NCI-H1417 (cell line): Measurements from ENCODE around the gene PLEKHA5.

ENCODE experiments used
- DNase-seq, 3 experiments: peaks; one replicate each; lab custom pipeline; 2025; lab: John Stamatoyannopoulos, UW

The PLEKHA5 gene

GRCh38 chr12:19130224-19131024 lies 891 bp downstream of the PLEKHA5 start:
- peak; percentile 40 to 79 (median 76) for DNase-seq

DNA sequence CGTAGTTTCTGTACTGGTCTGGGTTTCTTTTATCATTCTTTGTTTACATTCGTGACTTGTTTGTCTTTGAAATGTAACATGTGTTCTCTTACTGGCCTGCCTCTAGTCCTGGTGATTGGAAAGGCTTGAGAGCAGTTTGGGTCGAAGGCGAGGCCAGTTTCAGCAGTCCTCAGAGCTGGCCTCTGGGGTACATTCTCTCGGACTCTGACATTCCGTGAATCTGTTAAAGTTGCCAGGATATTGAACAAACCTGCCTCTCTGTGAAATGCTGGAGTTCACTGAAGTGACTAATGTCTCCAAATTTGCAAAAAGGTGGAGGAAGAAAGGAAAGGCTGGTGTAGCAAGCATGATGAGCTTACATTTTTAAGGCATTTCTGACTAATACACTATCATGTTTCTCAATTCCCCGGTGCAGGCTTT lies 1.5 kb downstream of the PLEKHA5 start:
- DNase-seq: peak; percentile 27 to 79 (median 70)

DNA sequence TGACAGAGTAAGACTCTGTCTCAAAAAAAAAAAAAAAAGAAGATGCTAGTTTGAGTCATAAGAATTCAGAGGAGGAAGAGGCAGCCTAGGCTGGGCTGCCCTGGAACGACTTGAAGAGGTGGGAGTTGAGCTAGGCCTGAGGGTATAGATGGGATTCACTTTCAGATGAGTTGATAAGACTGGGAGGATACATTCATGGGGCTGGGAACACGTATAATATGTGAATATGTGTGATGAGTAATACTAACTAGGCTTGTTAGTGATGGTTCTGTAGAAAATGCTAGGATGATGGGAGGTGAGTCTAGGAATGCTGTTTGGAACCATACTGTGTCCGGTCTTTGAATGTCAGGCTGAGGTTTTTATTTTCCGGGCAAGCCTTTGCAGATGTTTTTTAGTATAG lies 9.0 kb downstream of the PLEKHA5 start:
- DNase-seq: no peak

- DNase-seq: no peak
These were observed 9.4 kb downstream of the PLEKHA5 start for GRCh38 chr12:19138956-19139355.

GRCh38 chr12:19139615-19140194 lies 10.2 kb downstream of the PLEKHA5 start:
- DNase-seq: no peak

DNA sequence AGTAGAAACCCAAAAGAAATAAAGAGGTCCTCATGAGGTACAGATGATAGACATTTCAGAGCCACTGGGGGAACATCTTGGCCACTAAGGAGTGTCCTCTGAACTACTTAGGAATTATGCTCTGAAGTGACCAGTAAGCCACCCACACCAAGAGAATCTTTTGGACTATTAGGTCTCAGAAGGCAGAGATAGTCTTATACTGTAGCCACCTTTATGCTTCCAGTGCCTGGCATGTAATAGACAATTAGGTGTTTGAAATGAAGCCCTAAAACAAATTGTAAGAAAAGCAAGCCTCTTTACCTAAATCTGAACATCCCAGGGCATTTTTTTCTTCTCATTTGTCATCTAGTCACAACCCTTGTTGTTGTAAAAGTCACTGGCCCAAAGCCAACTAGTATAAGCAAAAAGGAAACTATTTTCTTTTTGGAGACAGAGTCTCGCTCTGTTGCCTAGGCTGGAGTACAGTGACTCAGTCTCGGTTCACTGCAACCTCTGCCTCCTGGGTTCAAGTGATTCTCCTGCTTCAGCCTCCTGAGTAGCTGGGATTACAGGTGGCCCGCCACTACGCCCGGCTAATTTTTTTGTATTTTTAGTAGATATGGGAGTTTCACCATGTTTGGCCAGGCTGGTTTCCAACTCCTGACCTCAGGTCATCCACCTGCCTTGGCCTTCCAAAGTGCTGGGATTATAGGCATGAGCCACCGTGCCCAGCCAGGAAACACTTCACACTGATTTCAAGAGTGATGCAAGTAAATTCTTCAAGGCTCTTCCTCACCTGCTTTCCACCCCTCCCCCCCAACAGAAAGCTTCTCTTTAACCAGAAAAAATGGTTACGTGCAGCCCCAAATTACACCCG lies 11.1 kb downstream of the PLEKHA5 start:
- DNase-seq: no peak

DNA sequence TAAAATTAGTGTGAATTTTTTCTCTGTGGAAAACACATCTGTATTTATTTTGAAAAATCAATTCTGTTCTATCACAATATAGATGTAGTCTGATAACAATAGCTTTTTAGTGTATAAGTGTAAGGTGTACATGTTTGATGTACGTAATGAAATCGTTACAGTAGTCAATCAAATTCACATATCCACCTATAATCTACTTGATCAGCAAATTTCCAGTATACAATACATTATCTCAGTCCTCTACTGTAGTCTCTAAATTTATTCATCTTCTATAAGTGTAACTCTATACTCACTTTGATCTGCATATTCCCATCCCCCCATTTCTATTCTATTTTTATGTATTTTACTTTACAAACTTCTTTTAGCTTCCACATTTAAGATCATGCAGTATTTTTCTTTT lies 13.0 kb downstream of the PLEKHA5 start:
- no peak for DNase-seq

DNA sequence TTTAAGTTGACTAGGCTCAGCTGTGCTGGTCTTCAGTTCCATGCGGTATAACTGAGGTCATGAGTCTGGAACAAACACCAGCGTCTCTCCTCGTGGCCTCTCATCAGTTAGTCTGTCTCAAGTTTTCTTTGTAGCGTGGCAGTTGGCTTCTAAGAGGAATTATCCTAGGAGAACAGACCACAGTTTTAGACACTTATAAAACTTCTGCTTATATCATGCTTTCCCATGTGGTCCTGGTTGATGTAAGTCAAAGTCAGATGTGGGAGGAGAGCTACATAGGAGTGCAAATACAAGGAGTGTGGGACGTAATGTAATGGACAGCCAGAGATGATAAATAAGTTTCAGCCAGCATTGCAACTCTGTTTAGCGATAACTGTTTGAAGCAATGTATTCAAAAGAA lies 14.8 kb downstream of the PLEKHA5 start:
- no peak for DNase-seq

GRCh38 chr12:19144985-19145384 lies 15.5 kb downstream of the PLEKHA5 start:
- no peak for DNase-seq

DNA sequence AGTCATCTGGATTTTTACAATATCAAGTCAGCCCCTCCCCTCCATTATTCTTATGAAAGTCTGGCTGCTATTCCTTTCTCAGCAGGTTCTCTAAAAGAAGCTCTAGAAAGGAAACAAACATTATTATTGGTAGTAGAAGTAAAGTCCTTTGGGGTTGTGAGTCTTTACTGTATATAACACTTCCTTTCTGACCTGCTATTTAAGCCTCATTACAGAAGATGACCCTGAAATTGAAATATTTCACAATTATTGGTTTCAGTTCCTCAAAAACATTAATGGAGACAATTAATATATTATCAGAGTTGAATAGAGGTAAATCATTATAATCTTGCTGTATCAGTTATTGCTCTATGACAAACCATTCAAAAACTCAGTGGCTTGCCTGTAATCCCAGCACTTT lies 19.3 kb downstream of the PLEKHA5 start:
- no peak for DNase-seq

- no peak for DNase-seq
These were observed 20.9 kb downstream of the PLEKHA5 start for GRCh38 chr12:19150273-19150900.

- no peak for DNase-seq
These were observed 21.8 kb downstream of the PLEKHA5 start for GRCh38 chr12:19151298-19151697.

GRCh38 chr12:19153396-19153795 lies 23.9 kb downstream of the PLEKHA5 start:
- DNase-seq: no peak

- DNase-seq: no peak
These were observed 25.2 kb downstream of the PLEKHA5 start for GRCh38 chr12:19154686-19155085.

- DNase-seq: no peak
These were observed 26.6 kb downstream of the PLEKHA5 start for GRCh38 chr12:19155981-19156734.

DNA sequence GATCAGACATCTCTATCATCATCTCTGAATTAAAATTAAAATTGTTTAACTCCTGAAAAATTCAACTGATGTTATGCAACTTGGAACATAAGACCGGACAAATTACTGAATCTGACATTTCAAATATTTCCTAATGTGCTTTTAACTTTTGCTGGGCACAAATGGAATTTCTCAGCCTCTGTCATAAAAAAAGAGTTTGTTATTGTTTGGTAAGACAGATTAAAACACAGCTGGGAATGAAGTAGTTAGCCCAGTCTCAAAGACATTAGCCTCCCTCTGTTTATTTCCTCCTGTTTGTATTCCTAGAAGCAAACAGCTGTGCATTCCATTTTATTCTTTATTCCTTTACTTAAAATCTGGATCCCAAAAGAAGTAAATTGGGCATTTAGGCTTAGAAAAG lies 29.4 kb downstream of the PLEKHA5 start:
- DNase-seq: no peak

GRCh38 chr12:19161216-19161615 lies 31.7 kb downstream of the PLEKHA5 start:
- no peak for DNase-seq

- peak in 1 of 3 experiments; percentile 16 for DNase-seq
These were observed 35.9 kb downstream of the PLEKHA5 start for GRCh38 chr12:19165451-19165850.

- DNase-seq: no peak
These were observed 36.9 kb downstream of the PLEKHA5 start for GRCh38 chr12:19166387-19166786.

GRCh38 chr12:19166956-19167355 lies 37.4 kb downstream of the PLEKHA5 start:
- DNase-seq: no peak

- no peak for DNase-seq
These were observed 38.2 kb downstream of the PLEKHA5 start for GRCh38 chr12:19167708-19168107.

GRCh38 chr12:19168644-19169043 lies 39.1 kb downstream of the PLEKHA5 start:
- no peak for DNase-seq
